ENCODE measurements around the gene SSR3. TPM values are rescaled to one million over a fixed set of nuclear protein-coding genes. Genes with fewer than 3 reads are reported as not detected.

Gene SSR3
- total RNA-seq, 1 donor from 2014 or later = 155 TPM

DNA sequence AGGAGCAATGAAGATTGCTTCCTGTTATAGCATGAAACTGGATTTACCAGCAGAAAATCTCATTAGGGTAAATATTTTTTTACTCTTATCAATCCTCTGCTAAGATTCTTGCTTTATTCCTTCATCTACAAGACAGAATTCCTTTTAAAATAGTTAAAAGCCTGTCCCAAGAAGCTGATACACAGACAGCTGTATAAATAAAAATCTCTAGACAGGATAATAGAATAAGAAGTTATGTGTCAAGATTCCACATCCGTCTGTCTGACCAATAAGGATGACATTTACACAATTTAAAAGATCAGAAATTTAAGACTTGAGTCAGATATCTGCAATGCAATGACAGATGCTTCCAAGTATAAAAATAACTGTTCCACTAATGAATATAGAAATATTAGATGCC lies 57.6 kb downstream of the SSR3 start:
- Histone ChIP-seq H3K27ac (peak overlapping the region in 1 of 2 donors; percentile 34), H3K9me3 (no peaks in the 10 kb centered on the region), H3K4me1 (peaks cover 0 to 5% of the 10 kb centered on the region in 2 donors), H3K27me3 (no peaks in the 10 kb centered on the region), H3K4me3 (no peak overlapping the region), H3K36me3 (no peaks in the 10 kb centered on the region)
- TF ChIP-seq, protein P1, sequence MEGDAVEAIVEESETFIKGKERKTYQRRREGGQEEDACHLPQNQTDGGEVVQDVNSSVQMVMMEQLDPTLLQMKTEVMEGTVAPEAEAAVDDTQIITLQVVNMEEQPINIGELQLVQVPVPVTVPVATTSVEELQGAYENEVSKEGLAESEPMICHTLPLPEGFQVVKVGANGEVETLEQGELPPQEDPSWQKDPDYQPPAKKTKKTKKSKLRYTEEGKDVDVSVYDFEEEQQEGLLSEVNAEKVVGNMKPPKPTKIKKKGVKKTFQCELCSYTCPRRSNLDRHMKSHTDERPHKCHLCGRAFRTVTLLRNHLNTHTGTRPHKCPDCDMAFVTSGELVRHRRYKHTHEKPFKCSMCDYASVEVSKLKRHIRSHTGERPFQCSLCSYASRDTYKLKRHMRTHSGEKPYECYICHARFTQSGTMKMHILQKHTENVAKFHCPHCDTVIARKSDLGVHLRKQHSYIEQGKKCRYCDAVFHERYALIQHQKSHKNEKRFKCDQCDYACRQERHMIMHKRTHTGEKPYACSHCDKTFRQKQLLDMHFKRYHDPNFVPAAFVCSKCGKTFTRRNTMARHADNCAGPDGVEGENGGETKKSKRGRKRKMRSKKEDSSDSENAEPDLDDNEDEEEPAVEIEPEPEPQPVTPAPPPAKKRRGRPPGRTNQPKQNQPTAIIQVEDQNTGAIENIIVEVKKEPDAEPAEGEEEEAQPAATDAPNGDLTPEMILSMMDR (IDR thresholded peaks at IDR 0.05) = no peak
- DNase-seq (ENCODE audit: low spot score in 2 of 2) = no peak
- intact Hi-C loops (cut with DNase I) = loop anchor here (10.0 kb wide), 1 partner anchor 193 kb away; no protein-coding TSS in a partner anchor

DNA sequence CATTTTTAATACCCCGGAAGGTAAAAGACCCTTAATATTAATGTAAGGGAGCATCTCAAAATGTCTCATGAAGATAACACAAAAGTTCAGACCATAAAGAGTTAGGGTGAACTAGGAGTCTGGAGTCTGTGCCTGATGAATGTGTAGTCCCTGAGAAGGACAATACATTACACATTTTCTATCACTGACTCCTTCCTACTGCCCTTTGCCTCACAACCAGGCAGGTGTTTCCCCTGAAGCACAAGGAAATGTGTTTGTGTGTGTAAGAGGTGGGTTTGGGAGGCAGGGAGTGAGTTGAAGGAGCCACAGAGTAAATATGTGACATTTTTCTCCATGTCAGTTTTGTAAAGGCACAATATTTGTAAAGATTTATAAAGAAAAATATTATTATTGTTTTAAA lies 59.1 kb downstream of the SSR3 start:
- H3K27ac ChIP-seq = no peak overlapping the region
- no peak for DNase-seq (ENCODE audit: low spot score in 2 of 2)
- peaks cover 0 to 12% of the 10 kb centered on the region in 2 donors for H3K4me1 ChIP-seq
- no peak overlapping the region for H3K4me3 ChIP-seq
- no peaks in the 10 kb centered on the region for H3K9me3 ChIP-seq
- TF ChIP-seq, protein P1 (IDR thresholded peaks at IDR 0.05) = no peak
- no peaks in the 10 kb centered on the region for H3K27me3 ChIP-seq
- no peaks in the 10 kb centered on the region for H3K36me3 ChIP-seq
- intact Hi-C loops (cut with DNase I) = loop anchor here (10.0 kb wide), 1 partner anchor 191 kb away; no protein-coding TSS in a partner anchor

DNA sequence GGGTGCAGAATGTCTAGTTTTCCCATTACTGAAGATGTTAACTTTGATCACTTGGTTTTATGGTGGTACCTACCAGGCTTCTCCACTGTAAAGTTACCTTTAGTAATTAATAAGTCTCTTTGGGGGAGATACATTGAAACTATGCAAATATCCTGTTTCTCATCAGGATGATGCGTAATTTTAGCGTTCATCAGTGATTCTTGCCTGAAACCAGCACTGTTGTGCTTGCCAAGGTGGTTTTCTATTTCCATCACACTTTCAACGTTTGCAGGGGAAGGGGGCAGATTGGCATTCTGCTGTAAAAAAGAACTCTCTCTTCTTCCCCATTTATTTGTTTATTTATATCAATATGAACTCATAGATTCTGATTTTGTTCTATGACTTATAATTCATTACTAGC lies 61.0 kb downstream of the SSR3 start:
- H3K36me3 ChIP-seq = no peaks in the 10 kb centered on the region
- H3K4me3 ChIP-seq = no peak overlapping the region
- no peaks in the 10 kb centered on the region for H3K27me3 ChIP-seq
- H3K9me3 ChIP-seq = no peaks in the 10 kb centered on the region
- H3K27ac ChIP-seq = no peak overlapping the region
- peaks cover 0 to 14% of the 10 kb centered on the region in 2 donors for H3K4me1 ChIP-seq
- TF ChIP-seq, protein P1 (IDR thresholded peaks at IDR 0.05) = no peak
- DNase-seq (ENCODE audit: low spot score in 2 of 2) = no peak
- intact Hi-C loops (cut with DNase I) = loop anchor here (10.0 kb wide), 1 partner anchor 189 kb away; no protein-coding TSS in a partner anchor

DNA sequence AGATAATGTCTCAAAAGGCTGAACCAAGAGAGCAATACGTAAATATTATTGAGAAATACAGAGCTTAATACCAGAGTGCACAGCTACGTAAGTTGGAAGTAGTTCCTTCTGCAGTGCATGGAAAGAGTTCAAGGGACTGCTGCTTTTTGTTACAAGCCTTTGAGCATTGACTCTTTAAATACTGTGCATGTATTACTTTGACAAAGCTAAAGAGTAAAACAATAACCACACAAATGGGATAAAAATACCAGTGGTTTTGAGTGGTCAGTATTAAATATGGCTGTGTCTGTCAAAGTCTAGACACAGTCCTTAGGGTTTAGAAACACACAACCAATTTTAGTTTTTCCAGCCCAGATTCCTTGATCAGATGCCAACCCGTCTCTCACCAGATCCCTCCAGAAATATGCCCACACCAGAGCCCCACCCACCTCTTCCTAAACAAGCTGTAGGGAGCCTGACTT lies 62.1 kb downstream of the SSR3 start:
- no peak overlapping the region for H3K4me3 ChIP-seq
- TF ChIP-seq, protein P1 (IDR thresholded peaks at IDR 0.05) = no peak
- no peaks in the 10 kb centered on the region for H3K36me3 ChIP-seq
- intact Hi-C loops (cut with DNase I) = loop anchor here (10.0 kb wide), 1 partner anchor 188 kb away; no protein-coding TSS in a partner anchor
- peaks cover 0 to 14% of the 10 kb centered on the region in 2 donors for H3K4me1 ChIP-seq
- no peak for DNase-seq (ENCODE audit: low spot score in 2 of 2)
- H3K27ac ChIP-seq = peak overlapping the region; percentile 27 to 58
- H3K9me3 ChIP-seq = no peaks in the 10 kb centered on the region
- H3K27me3 ChIP-seq = no peaks in the 10 kb centered on the region

DNA sequence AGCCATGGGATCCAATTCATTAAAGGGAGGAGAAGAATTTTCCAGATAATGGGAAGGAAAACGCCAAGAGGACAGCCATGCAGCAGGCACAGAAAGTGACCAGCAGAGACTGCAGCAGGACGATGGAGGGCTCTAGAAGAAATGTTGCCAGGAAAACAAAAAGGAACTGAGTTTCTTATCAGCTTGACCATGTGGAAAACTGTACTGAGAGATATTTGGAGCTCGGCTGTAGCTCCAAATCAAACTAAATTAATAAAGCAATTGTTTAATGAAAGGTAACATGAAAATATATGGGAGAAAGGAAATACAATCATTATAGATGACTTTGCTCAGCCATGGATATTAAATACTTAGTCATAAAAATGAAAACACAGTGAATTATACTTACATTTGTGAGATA lies 63.7 kb downstream of the SSR3 start:
- no peaks in the 10 kb centered on the region for H3K27me3 ChIP-seq
- H3K9me3 ChIP-seq = no peaks in the 10 kb centered on the region
- no peaks in the 10 kb centered on the region for H3K36me3 ChIP-seq
- no peak for DNase-seq (ENCODE audit: low spot score in 2 of 2)
- TF ChIP-seq, protein P1 (IDR thresholded peaks at IDR 0.05) = no peak
- intact Hi-C loops (cut with DNase I) = loop anchor here (10.0 kb wide), 1 partner anchor 186 kb away; no protein-coding TSS in a partner anchor
- H3K27ac ChIP-seq = no peak overlapping the region
- H3K4me3 ChIP-seq = no peak overlapping the region
- H3K4me1 ChIP-seq = peaks cover 0 to 14% of the 10 kb centered on the region in 2 donors

Other genes starting within 250 kb of the SSR3 start
- gene TIPARP, start 119.5 kb upstream of the SSR3 start, total RNA-seq = 7.2 TPM

All from ascending aorta (tissue), 2 donors.